Mesenchymal stem cell (in vitro differentiated cells and primary cell): Measurements from ENCODE around the gene SCYL2. TPM values are rescaled to one million over a fixed set of nuclear protein-coding genes. Genes with fewer than 3 reads are reported as not detected.

ENCODE experiments used
- small RNA-seq: library from polyadenylated mRNA; stranded (forward); fragments of <200 nt; extraction: miRNeasy Mini kit (QIAGEN cat#:217004); gene quantifications from one replicate; pipeline ENCODE3, GENCODE V24; 2013; ENCODE audit warnings: low read depth

Gene SCYL2

Small RNA genes within 50 kb of the gene (small RNA-seq; reads per million reads assigned to genes)
- not detected for gene RF00019
